GM12865 (cell line): ENCODE measurements around the gene HERC2.

ENCODE experiments used
- DNase-seq: peaks from one replicate; pipeline ENCODE4 v3.0.0; 2010; ENCODE audit warnings: low read depth
- H3K4me3 ChIP-seq: 2 replicates; pipeline ENCODE4 v1.5.1; 2011; ENCODE audit warnings: mild to moderate bottlenecking, low read depth, low read length, control low read depth
- CTCF ChIP-seq: IDR thresholded peaks from 2 replicates; pipeline ENCODE4 v1.5.1; 2011; ENCODE audit warnings: low read length, control low read depth, low read depth, inconsistent platforms; ENCODE audit not compliant: insufficient read depth; ENCODE audit errors: missing control alignments

The HERC2 gene

GRCh38 chr15:28066231-28066630 is 255.7 kb downstream of the HERC2 start:
- no peak overlapping the region for H3K4me3 ChIP-seq
- DNase-seq, result no peak
- TF ChIP-seq CTCF, result no peak
